MV-4-11 (cell line): ENCODE measurements around the gene CYP4A22.
A peak's percentile ranks its signal among the peaks of the same experiment; 100 is the strongest.
"Not testable (repeated sequence)": the region's sequence is repeated elsewhere in the genome, so short reads cannot be mapped to it uniquely, and the experiment has no call there.

ENCODE experiments used
- DNase-seq: peaks from one replicate; lab custom pipeline; 2025; lab: John Stamatoyannopoulos, UW

CYP4A22 gene

GRCh38 chr1:47137198-47137597 is at the start of gene CYP4A22:
CYP4A22 (plus strand) TSS chr1:47137441; CDS start chr1:47137486, 45 bp downstream.
- DNase-seq: no peak

- DNase-seq: not testable (repeated sequence)
These were observed 47.9 kb upstream of the CYP4A22 start for GRCh38 chr1:47089356-47089755.

DNA sequence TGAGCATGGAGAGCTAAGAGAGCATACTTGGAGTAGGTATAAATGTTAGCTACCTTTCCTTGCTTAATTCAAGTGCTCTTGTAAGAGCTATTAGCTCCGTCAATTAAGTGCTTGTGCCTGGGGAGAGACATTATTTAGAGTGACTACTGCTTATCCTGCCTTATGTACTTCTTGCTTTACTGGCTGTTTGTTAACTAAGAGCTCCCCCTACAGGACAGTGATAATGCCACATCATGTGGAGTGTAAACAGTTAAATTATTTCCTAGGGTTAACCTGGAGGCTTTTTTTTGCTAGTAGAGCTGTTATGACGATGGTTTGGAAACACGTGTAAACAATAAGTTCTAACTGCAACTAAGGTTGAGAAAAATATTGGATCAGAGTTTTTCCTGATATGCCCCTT is 45.8 kb upstream of the CYP4A22 start:
- not testable (repeated sequence) for DNase-seq

- no peak for DNase-seq
These were observed 32.4 kb upstream of the CYP4A22 start for GRCh38 chr1:47104816-47105215.

DNA sequence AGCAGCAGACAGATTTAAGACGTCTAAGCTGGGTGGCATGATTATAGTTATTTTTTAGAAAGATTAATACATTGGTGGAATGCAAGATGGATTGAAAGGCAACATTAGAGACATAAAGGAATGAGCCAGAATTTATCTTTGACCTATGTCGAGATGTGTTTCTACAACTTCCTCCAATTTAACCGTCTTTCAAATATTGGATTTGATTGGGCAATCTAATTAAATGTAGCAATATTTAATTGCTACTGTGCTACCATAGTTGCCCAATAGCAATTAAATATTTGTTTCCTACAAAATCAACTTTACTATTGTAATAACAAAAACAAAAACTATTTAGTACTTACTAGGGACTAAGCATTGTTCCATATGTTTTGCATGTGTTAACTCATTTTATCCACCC is 30.4 kb upstream of the CYP4A22 start:
- no peak for DNase-seq

GRCh38 chr1:47107851-47108574 is 29.2 kb upstream of the CYP4A22 start:
- peak; percentile 19 for DNase-seq

DNA sequence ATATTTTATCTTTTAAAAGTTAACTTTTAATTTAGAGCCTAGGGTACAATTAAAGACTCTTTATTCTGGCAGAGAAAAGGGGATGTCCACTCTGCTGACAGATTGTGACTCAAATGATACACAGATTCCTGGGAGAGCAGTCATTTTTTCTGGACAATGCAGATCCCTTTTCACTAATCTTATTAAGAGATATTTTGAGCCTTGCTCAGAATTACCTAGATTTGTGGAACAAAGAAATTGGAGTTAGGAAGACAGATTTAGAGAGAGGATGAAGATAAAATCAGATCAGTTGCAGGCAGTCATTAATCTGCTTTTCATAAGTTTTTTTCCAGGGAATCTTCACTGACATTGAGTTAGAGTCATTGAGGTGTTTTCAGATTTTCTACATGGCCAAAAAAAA is 27.8 kb upstream of the CYP4A22 start:
- not testable (repeated sequence) for DNase-seq

- no peak for DNase-seq
These were observed 24.1 kb upstream of the CYP4A22 start for GRCh38 chr1:47113178-47113577.

- DNase-seq: not testable (repeated sequence)
These were observed 16.2 kb upstream of the CYP4A22 start for GRCh38 chr1:47121039-47121438.

- DNase-seq: not testable (repeated sequence)
These were observed 12.4 kb upstream of the CYP4A22 start for GRCh38 chr1:47124834-47125233.

DNA sequence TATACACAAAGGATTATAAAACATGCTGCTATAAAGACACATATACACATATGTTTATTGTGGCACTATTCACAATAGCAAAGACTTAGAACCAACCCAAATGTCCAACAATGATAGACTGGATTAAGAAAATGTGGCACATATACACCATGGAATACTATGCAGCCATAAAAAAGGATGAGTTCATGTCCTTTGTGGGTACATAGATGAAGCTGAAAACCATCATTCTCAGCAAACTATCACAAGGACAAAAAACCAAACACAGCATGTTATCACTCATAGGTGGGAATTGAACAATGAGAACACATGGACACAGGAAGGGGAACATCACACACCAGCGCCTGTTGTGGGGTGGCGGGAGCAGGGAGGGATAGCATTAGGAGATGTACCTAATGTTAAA is 10.2 kb upstream of the CYP4A22 start:
- not testable (repeated sequence) for DNase-seq

DNA sequence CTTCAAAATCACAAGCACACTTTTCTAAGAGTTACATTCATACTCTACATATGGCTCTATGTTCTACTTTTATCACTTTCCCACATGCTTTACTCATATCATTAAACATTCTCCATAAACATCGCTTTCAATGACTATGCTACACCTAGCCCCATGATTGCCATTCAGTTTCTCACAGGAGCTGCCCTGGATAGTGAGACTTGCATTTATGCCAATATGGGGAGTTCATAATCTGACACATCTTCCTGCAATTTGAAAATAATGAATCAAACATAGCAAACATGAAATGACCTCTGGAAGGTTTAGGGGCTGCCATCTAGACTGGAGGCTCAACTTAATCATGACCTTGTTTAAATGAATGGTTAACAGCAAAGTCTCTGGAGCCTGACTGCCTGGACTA is 9.0 kb upstream of the CYP4A22 start:
- DNase-seq: no peak

GRCh38 chr1:47128854-47129253 is 8.4 kb upstream of the CYP4A22 start:
- not testable (repeated sequence) for DNase-seq

GRCh38 chr1:47129489-47130230 is 7.6 kb upstream of the CYP4A22 start:
- not testable (repeated sequence) for DNase-seq

- not testable (repeated sequence) for DNase-seq
These were observed 4.6 kb upstream of the CYP4A22 start for GRCh38 chr1:47132665-47133064.

DNA sequence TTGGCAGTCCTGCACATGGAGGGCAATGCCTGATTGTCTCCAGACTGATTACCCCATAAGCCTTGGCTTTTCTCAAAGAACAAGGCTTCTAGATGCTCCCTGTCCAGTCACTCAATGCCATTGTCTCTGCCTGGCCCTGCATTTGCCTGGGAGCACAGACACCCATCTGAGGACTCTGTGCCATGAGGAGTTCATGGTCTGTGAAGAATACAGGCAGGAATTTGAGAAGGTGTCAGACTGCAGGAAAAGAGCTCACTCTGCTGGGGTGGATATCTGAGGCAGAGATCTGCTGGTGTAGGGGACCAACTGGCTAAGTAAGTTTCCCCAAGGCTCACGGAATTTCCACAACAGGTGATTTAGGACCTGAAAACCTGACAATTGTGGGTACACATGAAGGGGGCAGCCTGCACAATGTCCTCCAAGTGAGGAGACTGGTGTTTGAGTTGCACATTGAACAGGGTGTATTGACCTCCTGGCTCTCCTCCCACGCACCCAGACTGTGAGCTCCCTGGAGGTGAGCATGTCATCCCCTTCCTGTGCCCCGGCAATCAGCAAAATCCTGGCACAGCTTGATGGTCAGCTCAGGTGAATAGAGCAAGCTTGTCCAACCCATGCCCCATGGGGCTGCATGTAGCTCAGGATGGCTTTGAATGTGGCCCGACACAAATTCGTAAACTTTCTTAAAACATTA is 829 bp downstream of the CYP4A22 start:
- no peak for DNase-seq

- not testable (repeated sequence) for DNase-seq
These were observed 3.1 kb downstream of the CYP4A22 start for GRCh38 chr1:47140358-47140757.

DNA sequence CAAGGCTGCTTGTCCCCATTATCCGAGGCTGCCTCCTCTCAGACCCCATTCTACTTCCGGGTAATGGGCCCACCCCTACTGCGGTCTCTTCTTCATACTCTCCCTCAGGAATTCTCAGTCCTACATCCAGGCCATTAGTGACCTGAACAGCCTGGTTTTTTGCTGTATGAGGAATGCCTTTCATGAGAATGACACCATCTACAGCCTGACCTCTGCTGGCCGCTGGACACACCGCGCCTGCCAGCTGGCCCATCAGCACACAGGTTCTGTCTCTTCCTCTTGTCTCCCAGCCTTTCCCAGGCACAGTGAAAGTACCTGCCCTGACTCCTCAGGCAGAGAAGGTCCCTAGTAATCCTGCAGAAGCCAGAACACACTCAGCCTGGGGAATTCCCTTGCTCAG is 6.4 kb downstream of the CYP4A22 start:
- DNase-seq: not testable (repeated sequence)

DNA sequence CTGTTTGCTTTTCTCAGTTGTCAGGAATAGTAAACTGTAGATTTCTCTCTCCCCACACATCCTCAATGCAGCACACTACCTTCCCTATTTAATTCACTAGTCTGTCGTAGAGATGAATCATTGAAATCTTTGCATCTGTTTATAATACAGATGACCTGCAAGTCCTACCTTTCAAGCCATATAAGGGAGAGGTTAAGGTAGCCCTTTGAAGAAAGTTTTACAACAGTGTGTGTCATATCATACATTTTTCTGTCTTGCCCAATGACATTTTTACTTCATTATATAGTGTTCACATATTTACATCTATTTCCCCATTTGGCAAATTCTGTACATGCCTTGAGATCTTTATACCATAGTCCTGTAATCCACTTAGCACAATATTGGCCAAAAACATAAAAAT is 9.3 kb downstream of the CYP4A22 start:
- not testable (repeated sequence) for DNase-seq

DNA sequence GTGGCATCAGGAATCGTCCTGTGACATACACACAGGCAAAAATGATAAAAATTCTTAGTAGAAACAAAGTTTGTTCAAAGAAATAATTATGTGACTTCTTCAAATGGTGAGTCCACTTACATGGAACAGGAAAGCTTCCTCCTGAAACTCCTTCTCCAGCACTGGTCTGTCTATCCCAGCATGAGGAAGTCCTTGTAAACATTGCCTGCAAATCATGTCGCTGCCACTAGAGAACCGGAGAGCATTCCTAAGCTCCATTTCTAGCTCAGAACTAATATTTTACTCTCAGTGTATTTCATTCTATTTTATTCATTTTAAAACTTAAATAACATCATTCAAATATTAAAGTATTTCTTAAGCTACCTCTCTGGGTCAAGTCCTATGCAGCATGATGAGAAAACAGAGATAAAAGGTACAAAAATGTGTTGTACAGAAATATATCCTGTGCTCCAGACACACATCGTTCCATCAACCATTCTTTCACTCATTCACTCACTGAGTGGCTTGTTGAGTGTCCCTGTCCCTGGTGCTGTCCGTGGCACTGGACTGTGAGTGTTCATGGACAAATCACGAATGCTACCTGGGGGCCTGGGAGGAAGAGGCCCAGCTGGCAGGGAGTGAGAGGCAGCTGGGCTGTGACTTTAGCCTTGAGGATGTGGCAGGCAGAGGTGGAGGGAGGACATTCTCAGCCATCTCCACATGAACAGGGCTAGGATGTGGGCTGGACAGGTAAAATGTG is 10.0 kb downstream of the CYP4A22 start:
- no peak for DNase-seq

DNA sequence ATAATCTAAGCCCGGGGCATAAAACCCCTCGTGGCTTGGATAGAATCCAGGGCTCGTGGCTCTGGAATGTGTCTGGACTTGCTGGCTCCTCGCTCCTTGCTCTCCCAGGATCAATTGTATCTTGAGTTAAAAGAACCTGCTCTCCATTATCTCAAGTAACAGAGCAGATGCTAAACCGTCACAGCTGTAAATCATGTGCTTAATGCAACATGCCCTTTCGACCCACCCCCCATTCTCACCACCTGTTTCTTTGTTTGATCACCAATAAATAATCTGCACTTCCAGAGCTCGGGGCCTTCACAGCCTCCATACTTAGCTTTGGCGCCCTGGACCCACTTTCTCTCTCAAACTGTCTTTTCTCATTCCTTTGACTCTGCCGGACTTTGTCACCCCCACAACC is 11.9 kb downstream of the CYP4A22 start:
- DNase-seq: not testable (repeated sequence)

DNA sequence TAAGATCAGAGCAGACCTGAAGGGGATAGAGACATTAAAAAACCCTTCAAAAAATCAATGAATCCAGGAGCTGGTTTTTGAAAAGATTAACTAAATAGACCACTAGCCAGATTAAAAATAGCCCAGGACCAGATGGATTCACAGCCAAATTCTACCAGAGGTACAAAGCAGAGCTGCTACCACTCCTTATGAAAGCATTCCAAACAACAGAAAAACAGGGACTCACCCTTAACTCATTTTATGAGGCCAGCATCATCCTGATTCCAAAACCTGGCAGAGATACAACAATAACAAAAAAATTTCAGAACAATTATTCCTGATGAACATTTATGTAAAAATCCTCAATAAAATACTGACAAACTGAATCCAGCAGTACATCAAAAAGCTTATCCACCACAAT is 19.2 kb downstream of the CYP4A22 start:
- not testable (repeated sequence) for DNase-seq
